ENCODE data around the gene CHD9.
"Not testable (repeated sequence)": the region's sequence is repeated elsewhere in the genome, so short reads cannot be mapped to it uniquely, and the experiment has no call there.

- TF ChIP-seq CTCF (IDR thresholded peaks at IDR 0.05; ENCODE audit: low read depth, low read length); POLR2A (IDR thresholded peaks at IDR 0.05; ENCODE audit: extremely low read depth, insufficient read length); MAX (IDR thresholded peaks at IDR 0.05; ENCODE audit: low read depth, low read length); MYC (IDR thresholded peaks at IDR 0.05; ENCODE audit: low read depth, low read length): not testable (repeated sequence)
Observed at GRCh38 chr16:53185741-53186140, 130.9 kb downstream of the CHD9 start.
